ENCODE results near the gene MATN4. TPM values are rescaled to one million over a fixed set of nuclear protein-coding genes. Genes with fewer than 3 reads are reported as not detected.

The MATN4 gene
- total and polyA plus RNA-seq, 2 donors (not counting 1 experiment from before 2014, with no cell fraction given): not detected

DNA sequence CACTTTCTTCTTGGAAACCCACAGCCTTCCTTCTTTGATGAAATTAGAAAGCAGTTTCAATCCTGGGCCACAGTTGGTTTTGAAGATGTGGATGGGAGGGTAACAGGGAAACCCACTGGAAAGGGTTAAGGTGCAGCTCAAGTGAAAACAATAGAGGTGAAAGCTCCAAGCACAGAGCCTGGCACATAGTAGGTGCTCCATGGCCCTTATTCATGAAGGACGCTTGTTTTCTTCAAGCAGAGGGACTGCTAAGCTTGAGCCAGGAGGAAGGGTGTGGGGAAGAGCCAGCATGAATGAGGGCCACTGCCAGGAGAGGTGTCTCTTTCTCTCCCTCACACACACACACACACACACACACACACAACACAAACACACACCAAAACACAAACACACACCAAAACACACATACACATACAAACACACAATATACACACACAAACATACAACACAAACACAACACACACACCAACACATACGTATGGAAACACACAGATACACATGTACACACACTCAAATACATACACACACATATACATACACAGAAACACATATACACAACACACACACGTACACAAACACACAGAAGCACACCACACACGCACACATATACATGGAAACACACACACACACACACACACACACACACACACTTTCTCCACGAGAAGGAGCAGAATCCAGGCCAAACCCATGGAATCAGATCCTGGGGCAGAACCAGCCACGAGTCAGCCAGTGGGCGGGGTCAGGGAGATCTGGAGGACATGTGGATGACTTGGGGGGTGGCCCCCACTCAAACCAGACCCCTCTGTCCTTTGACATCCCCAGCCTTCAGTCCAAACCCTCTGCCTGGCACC, 25.2 kb downstream of the MATN4 start:
- no peaks in the 10 kb centered on the region for H3K4me1 ChIP-seq (ENCODE audit: control insufficient read depth in 2 of 2, insufficient read depth in 2 of 2, low read length in 2 of 2)
- POLR2A ChIA-PET: no interaction called here
- H3K36me3 ChIP-seq (replicated peaks in 1 of 2; ENCODE audit: control extremely low read depth in 1 of 2, control insufficient read depth in 1 of 2, extremely low read depth in 1 of 2, insufficient read depth in 2 of 2, low read length in 1 of 2): no peaks in the 10 kb centered on the region
- DNase-seq: no peak
- H3K27ac ChIP-seq (ENCODE audit: low read length in 2 of 2): no peak overlapping the region
- H3K4me1 Mint-ChIP-seq: no peaks in the 10 kb centered on the region
- H3K4me2 ChIP-seq (replicated peaks; ENCODE audit: low read depth, low read length, poor library complexity, severe bottlenecking): no peak overlapping the region
- H3K9ac ChIP-seq (ENCODE audit: low read length): no peak overlapping the region
- H3K27me3 ChIP-seq (replicated peaks in 1 of 4; ENCODE audit: control extremely low read depth in 1 of 4, control insufficient read depth in 3 of 4, insufficient read depth in 4 of 4, low read length in 3 of 4): peaks cover 0 to 11% (median 0%) of the 10 kb centered on the region in 4 experiments
- no peak overlapping the region for H3K4me3 ChIP-seq (ENCODE audit: control extremely low read depth in 1 of 5, extremely low read depth in 1 of 5, insufficient read depth in 1 of 5, low read depth in 2 of 5, low read length in 4 of 5)
- WGBS (ENCODE audit: insufficient coverage): 83% methylated on average over 3 of the region's 7 CpGs
- H3K79me2 ChIP-seq (ENCODE audit: control insufficient read depth, insufficient read depth, low read length): no peaks in the 10 kb centered on the region
- H2AFZ ChIP-seq (ENCODE audit: insufficient read depth, low read depth, low read length, poor library complexity, severe bottlenecking): no peak overlapping the region
- no peak for ATAC-seq (ENCODE audit: low read depth)
- TF ChIP-seq, protein P1, sequence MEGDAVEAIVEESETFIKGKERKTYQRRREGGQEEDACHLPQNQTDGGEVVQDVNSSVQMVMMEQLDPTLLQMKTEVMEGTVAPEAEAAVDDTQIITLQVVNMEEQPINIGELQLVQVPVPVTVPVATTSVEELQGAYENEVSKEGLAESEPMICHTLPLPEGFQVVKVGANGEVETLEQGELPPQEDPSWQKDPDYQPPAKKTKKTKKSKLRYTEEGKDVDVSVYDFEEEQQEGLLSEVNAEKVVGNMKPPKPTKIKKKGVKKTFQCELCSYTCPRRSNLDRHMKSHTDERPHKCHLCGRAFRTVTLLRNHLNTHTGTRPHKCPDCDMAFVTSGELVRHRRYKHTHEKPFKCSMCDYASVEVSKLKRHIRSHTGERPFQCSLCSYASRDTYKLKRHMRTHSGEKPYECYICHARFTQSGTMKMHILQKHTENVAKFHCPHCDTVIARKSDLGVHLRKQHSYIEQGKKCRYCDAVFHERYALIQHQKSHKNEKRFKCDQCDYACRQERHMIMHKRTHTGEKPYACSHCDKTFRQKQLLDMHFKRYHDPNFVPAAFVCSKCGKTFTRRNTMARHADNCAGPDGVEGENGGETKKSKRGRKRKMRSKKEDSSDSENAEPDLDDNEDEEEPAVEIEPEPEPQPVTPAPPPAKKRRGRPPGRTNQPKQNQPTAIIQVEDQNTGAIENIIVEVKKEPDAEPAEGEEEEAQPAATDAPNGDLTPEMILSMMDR (IDR thresholded peaks at IDR 0.05): no peak
- TF ChIP-seq EZH2 (IDR thresholded peaks at IDR 0.05; ENCODE audit: borderline replicate concordance, insufficient read depth, low read depth, low read length, poor library complexity, severe bottlenecking): no peak
- no peak overlapping the region for H3K4me3 Mint-ChIP-seq
- no peaks in the 10 kb centered on the region for H4K20me1 ChIP-seq (ENCODE audit: control insufficient read depth, insufficient read depth, low read length, poor library complexity, severe bottlenecking)
- H3K27me3 Mint-ChIP-seq: peaks cover 55% of the 10 kb centered on the region
- H3K9me3 Mint-ChIP-seq (ENCODE audit: insufficient read depth): no peaks in the 10 kb centered on the region
- H3K9me3 ChIP-seq (ENCODE audit: control extremely low read depth in 1 of 3, control insufficient read depth in 2 of 3, insufficient read depth in 1 of 3, low read length in 2 of 3): no peaks in the 10 kb centered on the region
- CTCF ChIA-PET: interaction anchor here (0.7 to 2.1 kb wide), 4 partner anchors 9 to 29 kb away, joined by 3 to 14 read pairs (median 4); no protein-coding TSS in a partner anchor
- intact Hi-C loops (cut with micrococcal nuclease): no loop called here
- no peak overlapping the region for H3K27ac Mint-ChIP-seq

DNA sequence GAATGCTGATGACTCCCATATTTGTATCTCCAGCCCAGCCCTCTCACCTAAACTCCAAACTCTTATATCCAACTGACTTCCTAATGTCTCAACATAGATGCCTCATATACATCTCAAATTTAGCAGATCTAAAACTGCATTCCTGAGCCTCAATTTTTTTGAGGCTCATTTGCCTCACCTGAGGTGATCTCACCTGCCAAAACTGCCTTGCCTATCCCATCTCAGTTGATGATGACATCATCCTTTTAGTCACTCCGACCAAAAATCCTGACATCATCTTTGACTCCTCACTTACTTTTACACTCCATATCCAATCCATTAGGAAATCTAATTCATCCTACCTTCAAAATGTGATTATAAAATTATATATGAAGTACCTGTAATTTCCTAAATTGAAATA, 28.1 kb downstream of the MATN4 start:
- no peaks in the 10 kb centered on the region for H3K79me2 ChIP-seq (ENCODE audit: control insufficient read depth, insufficient read depth, low read length)
- no peak for DNase-seq
- POLR2A ChIA-PET: no interaction called here
- peaks cover 0 to 9% (median 2%) of the 10 kb centered on the region in 4 experiments for H3K27me3 ChIP-seq (replicated peaks in 1 of 4; ENCODE audit: control extremely low read depth in 1 of 4, control insufficient read depth in 3 of 4, insufficient read depth in 4 of 4, low read length in 3 of 4)
- Mint-ChIP-seq H3K4me3 (no peak overlapping the region), H3K9me3 (ENCODE audit: insufficient read depth) (no peaks in the 10 kb centered on the region), H3K27ac (no peak overlapping the region), H3K27me3 (peaks cover 57% of the 10 kb centered on the region), H3K4me1 (no peaks in the 10 kb centered on the region)
- ATAC-seq (ENCODE audit: low read depth): no peak
- H3K9me3 ChIP-seq (ENCODE audit: control extremely low read depth in 1 of 3, control insufficient read depth in 2 of 3, insufficient read depth in 1 of 3, low read length in 2 of 3): no peaks in the 10 kb centered on the region
- H4K20me1 ChIP-seq (ENCODE audit: control insufficient read depth, insufficient read depth, low read length, poor library complexity, severe bottlenecking): no peaks in the 10 kb centered on the region
- H2AFZ ChIP-seq (ENCODE audit: insufficient read depth, low read depth, low read length, poor library complexity, severe bottlenecking): no peak overlapping the region
- 100% methylated on average over 1 of the region's 1 CpG for WGBS (ENCODE audit: insufficient coverage)
- no peaks in the 10 kb centered on the region for H3K36me3 ChIP-seq (replicated peaks in 1 of 2; ENCODE audit: control extremely low read depth in 1 of 2, control insufficient read depth in 1 of 2, extremely low read depth in 1 of 2, insufficient read depth in 2 of 2, low read length in 1 of 2)
- TF ChIP-seq, protein P1 (IDR thresholded peaks at IDR 0.05): no peak
- no peak for TF ChIP-seq EZH2 (IDR thresholded peaks at IDR 0.05; ENCODE audit: borderline replicate concordance, insufficient read depth, low read depth, low read length, poor library complexity, severe bottlenecking)
- H3K27ac ChIP-seq (ENCODE audit: low read length in 2 of 2): no peak overlapping the region
- no peak overlapping the region for H3K4me3 ChIP-seq (ENCODE audit: control extremely low read depth in 1 of 5, extremely low read depth in 1 of 5, insufficient read depth in 1 of 5, low read depth in 2 of 5, low read length in 4 of 5)
- no peak overlapping the region for H3K9ac ChIP-seq (ENCODE audit: low read length)
- intact Hi-C loops (cut with micrococcal nuclease): no loop called here
- no peaks in the 10 kb centered on the region for H3K4me1 ChIP-seq (ENCODE audit: control insufficient read depth in 2 of 2, insufficient read depth in 2 of 2, low read length in 2 of 2)
- CTCF ChIA-PET: interaction anchor here (1.0 to 1.4 kb wide), 2 partner anchors 11 to 14 kb away, joined by 3 to 4 read pairs; no protein-coding TSS in a partner anchor
- H3K4me2 ChIP-seq (replicated peaks; ENCODE audit: low read depth, low read length, poor library complexity, severe bottlenecking): no peak overlapping the region
